COLO829 (cell line): Measurements from ENCODE around the gene ASTE1.
"Not testable (repeated sequence)": the region's sequence is repeated elsewhere in the genome, so short reads cannot be mapped to it uniquely, and the experiment has no call there.

ENCODE experiments used
- DNase-seq: peaks from one replicate; pipeline ENCODE4 v3.0.0; 2012; ENCODE audit warnings: low spot score

Gene ASTE1

DNA sequence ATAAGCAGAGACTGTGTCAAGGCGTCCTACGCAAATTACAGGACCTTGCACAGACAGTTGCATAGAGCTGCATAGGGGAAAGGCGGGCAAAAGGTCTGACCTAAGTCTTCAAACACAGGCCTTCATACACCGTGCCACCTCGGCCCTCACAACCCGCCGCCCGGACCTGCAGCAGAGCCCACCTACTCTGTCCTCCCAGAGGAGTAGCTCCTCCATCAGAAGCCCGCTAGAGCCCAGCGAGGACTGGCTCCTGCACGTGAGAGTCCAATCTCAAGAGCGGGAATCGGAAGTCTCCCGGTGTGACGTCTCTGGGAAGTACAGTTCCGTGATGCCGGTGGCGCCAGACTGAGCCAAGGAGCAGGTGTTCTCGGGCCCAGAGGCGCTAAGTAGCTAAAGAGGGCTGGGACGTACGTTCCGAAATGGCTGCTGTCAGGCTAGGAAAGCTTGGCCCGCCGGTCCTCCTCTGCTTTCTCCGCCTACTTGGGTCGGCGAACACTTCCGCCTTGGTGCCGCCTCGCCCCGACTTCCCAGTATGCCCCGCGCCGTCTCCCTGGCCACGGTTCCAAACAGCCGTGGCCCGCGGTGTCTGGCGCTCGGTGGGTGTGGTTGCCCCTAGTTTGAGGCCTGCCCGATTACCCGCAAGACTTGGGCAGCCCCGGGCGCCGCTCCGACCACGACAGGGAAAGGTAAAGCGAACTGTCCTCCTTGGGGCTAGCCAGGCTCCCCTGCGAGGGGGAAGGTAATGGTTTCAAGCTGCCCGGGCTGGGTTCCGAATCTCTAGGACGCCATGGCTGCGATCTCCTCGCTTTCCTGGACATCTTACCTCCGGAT is at the start of gene ASTE1, which contains the start of gene NEK11:
TSS of gene ASTE1 (minus strand) at position 505 of the 831 bp plus-strand sequence. CDS start 1,519 bp downstream, outside the sequence.
TSS of gene NEK11 (plus strand) at position 557 of the 831 bp plus-strand sequence. CDS start 2,832 bp downstream, outside the sequence.
- peak; percentile 81 for DNase-seq

DNA sequence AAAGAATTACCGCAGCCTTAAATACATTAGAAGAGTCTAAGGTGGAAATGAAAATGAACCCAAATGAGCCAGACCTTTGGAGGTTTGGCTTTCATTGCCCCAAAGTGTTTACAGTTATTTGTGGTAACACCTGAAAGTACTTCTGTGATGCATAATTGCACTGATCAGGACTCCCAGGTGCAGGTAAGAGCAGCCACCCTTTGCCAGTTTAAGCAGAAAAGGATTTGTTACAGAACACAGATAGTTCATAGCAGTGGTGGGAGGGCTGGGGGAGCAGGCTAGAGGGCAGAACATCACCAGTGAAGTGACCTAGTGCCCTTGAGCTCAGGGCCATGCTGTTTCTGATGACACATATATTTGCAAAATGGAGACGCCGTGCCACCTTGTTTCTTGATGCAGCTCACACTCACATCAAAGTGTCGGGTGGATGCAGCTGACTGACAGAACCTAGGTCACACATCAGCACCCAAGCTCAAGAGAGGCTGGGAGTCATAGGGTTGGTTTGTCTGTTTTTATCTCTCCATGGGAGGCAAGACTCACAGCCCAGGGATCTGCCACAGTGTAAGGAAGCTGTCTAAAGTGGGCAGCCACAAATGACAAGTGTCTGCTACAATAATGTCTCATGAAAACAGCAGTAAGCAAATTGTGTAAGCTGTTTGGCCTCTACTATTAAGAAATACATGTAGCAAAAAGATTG is 49.2 kb upstream of the ASTE1 start:
- DNase-seq, result no peak

DNA sequence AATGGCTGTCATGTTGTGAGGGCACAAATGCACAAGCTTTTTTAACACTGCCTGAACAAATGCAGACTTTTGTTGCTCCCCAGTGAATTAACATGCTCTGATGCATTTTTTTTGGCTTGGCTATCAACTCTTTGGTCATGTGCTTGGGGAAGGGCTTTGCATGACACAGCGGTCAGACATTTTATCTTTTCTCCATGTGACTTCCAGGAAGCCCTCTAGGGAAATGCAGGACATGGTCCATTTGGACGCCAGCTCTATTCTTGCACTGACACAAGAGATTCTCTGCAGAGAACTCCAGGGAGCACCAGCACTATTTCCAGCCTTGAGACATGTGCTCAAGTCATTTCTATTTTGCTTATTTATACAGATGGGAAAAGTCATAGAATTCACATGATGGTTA is 46.2 kb upstream of the ASTE1 start:
- peak; percentile 70 for DNase-seq

GRCh38 chr3:131072099-131072559 is 45.5 kb upstream of the ASTE1 start:
- DNase-seq, result peak; percentile 37

DNA sequence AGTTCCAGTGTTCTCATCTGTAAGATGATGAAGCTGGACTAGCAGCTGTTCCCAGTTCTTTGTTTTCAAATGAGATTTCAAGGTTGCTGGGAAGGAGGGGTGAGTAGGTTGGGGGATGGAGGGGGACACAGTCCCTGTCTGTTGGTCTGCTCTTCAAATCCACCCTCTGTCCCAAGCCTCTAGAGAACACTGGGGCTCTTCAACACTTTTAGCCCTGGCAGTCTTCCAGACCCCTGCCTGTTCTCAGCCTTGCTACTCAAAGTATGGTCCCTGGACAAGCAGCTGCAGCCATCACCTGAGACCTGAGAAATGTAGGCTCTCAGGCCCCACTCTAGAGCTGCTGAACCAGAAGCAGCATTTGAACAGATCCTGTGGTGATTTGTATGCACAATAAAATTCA is 41.4 kb upstream of the ASTE1 start:
- no peak for DNase-seq

DNA sequence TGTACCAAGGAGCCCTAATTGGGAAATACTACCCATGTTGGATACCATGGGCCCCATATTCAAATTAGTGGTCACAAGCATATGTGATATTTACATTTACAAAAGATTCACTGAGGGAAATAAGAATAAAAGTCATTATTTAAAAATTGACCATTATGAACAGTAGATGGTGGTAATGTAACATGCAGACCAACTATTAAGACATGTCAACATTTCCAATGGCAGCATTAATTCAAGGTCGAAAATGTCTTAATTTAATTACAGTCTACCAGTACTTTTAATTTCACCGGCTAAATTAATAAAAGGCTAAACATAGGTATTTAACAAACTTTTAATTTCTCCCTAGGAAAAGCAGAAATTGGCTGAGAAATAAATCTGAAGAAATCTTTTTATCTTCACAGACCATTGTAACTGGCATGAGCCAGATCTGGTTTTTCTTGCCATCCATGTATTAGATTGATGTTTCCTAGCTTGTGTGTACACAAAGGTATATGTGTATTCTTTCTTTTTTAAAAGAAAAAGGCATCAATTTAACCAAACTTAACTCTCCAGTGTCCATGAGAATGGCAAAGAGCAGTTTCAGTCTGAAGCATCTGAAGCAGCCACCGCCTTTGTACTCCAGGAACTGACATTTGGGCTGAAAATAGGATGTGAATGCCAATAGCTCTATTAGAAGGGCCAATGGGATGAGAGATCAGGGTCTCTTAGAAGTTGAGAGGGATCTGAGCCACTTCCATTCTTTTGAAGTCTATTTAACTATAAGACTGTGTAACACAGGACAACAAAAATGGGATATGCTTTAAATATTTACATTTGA is 26.6 kb upstream of the ASTE1 start:
- DNase-seq, result no peak

DNA sequence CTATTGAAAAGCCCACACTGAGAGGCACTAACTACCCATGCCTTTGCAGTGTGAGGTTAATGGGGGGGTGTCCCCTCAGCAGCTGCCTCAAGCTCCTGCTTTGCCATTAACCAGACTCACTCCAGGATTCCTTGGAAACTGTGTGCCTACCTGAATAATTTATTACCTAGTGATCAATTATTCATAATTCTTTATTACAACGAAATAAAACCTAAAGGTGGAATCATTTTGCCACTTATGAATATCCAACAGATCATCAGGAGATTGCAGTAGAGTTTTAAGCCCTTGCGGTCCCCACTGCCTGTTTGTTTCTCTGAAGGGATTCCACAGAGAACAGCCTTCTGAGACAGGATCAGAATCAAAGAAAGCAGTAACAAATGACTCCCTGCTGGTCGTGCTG is 23.4 kb upstream of the ASTE1 start:
- DNase-seq, result no peak

DNA sequence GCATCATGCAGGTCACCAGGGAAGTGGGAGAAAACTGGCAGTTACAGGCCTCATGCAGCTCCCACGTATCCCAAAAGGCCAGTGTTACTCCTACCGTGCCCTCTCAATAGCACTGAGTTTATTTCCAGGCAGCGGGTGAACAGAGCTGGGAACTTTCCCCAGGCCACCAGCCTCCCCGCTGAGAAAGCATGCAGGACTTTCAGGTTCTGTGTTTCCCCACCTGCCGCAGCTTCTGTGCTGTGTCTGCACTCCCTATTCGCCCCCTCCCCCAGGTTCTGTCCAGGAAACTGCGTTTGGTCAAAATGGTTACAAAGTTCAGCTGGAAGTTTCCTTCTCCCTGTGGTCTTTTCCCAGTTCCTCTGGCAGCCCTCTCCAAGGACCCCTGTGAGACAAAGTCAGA is 21.4 kb upstream of the ASTE1 start:
- DNase-seq, result no peak

- DNase-seq, result no peak
Observed at GRCh38 chr3:131047582-131047981, 21.0 kb upstream of the ASTE1 start.

DNA sequence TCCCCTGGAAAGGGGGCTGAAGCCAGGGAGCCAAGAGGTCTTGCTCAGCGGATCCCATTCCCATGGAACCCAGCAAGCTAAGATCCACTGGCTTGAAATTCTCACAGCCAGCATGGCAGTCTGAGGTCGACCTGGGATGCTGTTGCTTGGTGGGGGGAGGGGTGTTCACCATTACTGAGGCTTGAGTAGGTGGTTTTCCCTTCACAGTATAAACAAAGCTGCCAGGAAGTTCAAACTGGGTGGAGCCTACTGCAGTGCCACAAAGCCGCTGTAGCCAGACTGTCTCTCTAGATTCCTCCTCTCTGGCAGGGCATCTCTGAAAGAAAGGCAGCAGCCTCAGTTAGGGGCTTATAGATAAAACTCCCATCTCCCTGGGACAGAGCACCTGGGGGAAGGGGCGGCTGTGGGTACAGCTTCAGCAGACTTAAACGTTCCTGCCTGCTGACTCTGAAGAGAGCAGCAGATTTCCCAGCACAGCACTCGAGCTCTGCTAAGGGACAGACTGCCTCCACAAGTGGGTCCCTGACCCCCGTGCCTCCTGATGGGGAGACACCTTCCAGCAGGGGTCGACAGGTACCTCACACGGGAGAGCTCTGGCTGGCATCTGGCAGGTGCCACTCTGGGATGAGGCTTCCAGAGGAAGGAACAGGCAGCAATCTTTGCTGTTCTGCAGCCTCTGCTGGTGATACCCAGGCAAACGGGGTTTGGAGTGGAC is 15.8 kb upstream of the ASTE1 start:
- not testable (repeated sequence) for DNase-seq

GRCh38 chr3:131038326-131038725 is 11.7 kb upstream of the ASTE1 start:
- DNase-seq, result no peak

DNA sequence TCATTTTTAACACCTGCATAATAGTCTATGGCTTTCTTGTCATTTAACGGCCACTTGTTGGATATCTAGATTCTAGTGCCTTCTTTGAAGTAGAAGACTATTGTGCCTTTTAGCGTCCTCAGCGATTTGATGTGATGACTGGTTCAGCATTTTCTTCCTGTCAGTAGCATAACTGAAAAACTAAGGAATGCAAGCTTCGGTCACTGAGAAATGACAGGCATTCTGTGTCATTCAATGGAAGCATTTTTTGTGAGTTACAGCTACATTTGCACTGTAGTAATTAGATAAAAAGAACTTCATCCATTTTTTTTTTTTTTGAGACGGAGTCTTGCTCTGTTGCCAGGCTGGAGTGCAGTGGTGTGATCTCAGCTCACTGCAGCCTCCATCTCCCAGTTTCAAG is 10.4 kb upstream of the ASTE1 start:
- DNase-seq, result no peak

- no peak for DNase-seq
Observed at GRCh38 chr3:131036200-131036816, 9.7 kb upstream of the ASTE1 start.

- peak; percentile 62 for DNase-seq
Observed at GRCh38 chr3:131033480-131034080, 7.0 kb upstream of the ASTE1 start.

DNA sequence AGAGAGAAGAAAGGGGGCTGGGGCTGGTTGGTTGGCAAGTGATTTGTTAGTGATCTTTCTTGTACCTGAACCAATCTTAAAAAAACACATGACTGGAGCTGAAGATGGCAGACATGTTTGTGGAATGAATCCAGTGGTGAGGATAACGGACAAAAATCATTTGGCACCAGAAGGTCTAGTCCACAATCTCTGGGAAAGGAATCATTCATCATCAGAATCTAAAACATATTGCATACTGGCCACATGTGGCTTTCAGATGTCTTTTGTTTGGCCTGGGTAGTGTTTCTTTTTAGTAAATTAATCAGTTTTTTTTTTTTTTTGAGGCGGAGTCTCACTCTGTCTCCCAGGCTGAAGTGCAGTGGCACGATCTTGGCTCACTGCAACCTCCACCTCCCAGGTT is 5.0 kb upstream of the ASTE1 start:
- DNase-seq, result no peak

- no peak for DNase-seq
Observed at GRCh38 chr3:131028844-131029243, 2.2 kb upstream of the ASTE1 start.

GRCh38 chr3:131025539-131025938 is 1.1 kb downstream of the ASTE1 start:
- DNase-seq, result no peak

GRCh38 chr3:131020122-131020693 is 6.4 kb downstream of the ASTE1 start:
- DNase-seq, result no peak

DNA sequence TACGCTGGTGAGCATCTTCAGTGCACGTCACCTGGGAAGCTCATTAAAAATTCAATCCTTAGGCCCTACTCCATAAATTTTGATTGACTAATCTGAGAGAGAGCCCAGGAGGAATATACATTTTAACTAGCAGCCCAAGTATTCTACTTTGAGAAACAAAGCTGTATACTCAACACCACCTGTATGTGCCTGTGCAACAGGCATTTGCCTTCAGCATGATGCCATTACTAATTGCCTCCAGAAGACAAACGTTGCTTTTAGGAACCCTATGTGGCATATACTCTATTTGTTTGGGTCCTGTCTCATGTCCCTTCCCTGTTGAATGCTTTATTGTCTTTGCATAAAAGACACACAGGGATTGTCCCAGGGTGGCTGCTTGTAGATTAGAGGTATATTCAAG is 7.7 kb downstream of the ASTE1 start:
- no peak for DNase-seq

DNA sequence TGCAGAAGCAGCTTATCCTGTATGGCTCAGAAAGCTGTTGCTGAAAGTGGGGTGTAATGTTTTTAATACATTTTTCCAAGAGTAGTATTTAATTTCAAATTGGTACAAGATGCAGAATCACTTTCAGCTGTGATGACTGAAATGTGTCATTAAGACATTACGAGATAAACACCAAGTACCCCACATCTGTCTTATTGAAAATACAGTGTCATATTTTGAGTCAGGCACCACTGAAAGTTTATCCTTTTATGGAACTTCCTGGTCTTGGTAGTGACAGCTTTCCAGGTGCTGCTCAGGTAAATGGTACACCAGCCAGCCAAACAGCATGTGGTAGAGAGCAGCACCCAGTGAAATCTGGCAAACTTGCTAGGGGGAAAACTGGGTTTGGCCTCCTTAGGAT is 16.9 kb downstream of the ASTE1 start:
- DNase-seq, result no peak
